ENCODE measurements around the gene TCTN1.
"Not testable (repeated sequence)": the region's sequence is repeated elsewhere in the genome, so short reads cannot be mapped to it uniquely, and the experiment has no call there.

Gene TCTN1

GRCh38 chr12:110613771-110614684, at the start of gene TCTN1:
Gene TCTN1, plus strand, starts transcription at chr12:110614129. Its CDS starts 54 bp downstream, at chr12:110614183.
- DNase-seq, result peak; percentile 86 to 95 (median 92)

- no peak for DNase-seq
These were observed 49.4 kb upstream of the TCTN1 start for GRCh38 chr12:110564471-110564991.

GRCh38 chr12:110565894-110566871, 47.7 kb upstream of the TCTN1 start:
- DNase-seq, result no peak

- DNase-seq, result no peak
These were observed 46.9 kb upstream of the TCTN1 start for GRCh38 chr12:110566993-110567392.

- no peak for DNase-seq
These were observed 45.2 kb upstream of the TCTN1 start for GRCh38 chr12:110568752-110569151.

GRCh38 chr12:110569838-110570237, 44.1 kb upstream of the TCTN1 start:
- not testable (repeated sequence) for DNase-seq

GRCh38 chr12:110570798-110571197, 43.1 kb upstream of the TCTN1 start:
- not testable (repeated sequence) for DNase-seq

- no peak for DNase-seq
These were observed 39.9 kb upstream of the TCTN1 start for GRCh38 chr12:110574044-110574443.

GRCh38 chr12:110574717-110575230, 39.2 kb upstream of the TCTN1 start:
- DNase-seq, result not testable (repeated sequence)

GRCh38 chr12:110575326-110575725, 38.6 kb upstream of the TCTN1 start:
- no peak for DNase-seq

GRCh38 chr12:110576504-110576903, 37.4 kb upstream of the TCTN1 start:
- no peak for DNase-seq

GRCh38 chr12:110577864-110578693, 35.9 kb upstream of the TCTN1 start:
- DNase-seq, result no peak

- no peak for DNase-seq
These were observed 35.0 kb upstream of the TCTN1 start for GRCh38 chr12:110578694-110579534.

- DNase-seq, result no peak
These were observed 34.2 kb upstream of the TCTN1 start for GRCh38 chr12:110579535-110580253.

- DNase-seq, result no peak
These were observed 32.0 kb upstream of the TCTN1 start for GRCh38 chr12:110581931-110582275.

- DNase-seq, result peak; percentile 46 to 57 (median 54)
These were observed 31.4 kb upstream of the TCTN1 start for GRCh38 chr12:110582276-110583136.

- peak; percentile 86 to 96 (median 93) for DNase-seq
These were observed 30.5 kb upstream of the TCTN1 start, which contains the start of gene PPTC7 for GRCh38 chr12:110583137-110584059. Gene PPTC7, minus strand, starts transcription at chr12:110583318. Its CDS starts 287 bp downstream, at chr12:110583031.

GRCh38 chr12:110585231-110585799, 28.6 kb upstream of the TCTN1 start:
- DNase-seq, result peak in 1 of 4 experiments; percentile 23

All from activated naive CD4-positive, alpha-beta T cell (primary cell).